GM12891 (cell line): Measurements from ENCODE around the gene ZBTB33.

ENCODE experiments used
- DNase-seq: peaks from one replicate; pipeline ENCODE4 v3.0.0; 2011; ENCODE audit warnings: low spot score; ENCODE audit not compliant: insufficient read length
- FAIRE-seq: peaks from 2 replicates; lab custom pipeline; 2011; peaks lifted over from hg19 to GRCh38; lab: Jason Lieb, UNC
- PAX5 ChIP-seq: IDR thresholded peaks from 2 replicates; pipeline ENCODE4 v1.6.1; 2011; ENCODE audit warnings: low read length, moderate library complexity, mild to moderate bottlenecking; ENCODE audit not compliant: insufficient read depth, severe bottlenecking
- POLR2A ChIP-seq: IDR thresholded peaks from 2 replicates; pipeline ENCODE4 v1.6.1; 2011; ENCODE audit warnings: low read depth, low read length, control low read depth
- POLR2AphosphoS5 ChIP-seq: IDR thresholded peaks from 2 replicates; pipeline ENCODE4 v1.6.1; 2011; ENCODE audit warnings: low read depth, low read length, control low read depth
- POU2F2 ChIP-seq: IDR thresholded peaks from 2 replicates; pipeline ENCODE4 v1.6.1; 2011; ENCODE audit warnings: low read depth, mild to moderate bottlenecking, control low read depth, low read length, moderate library complexity
- SPI1 ChIP-seq: IDR thresholded peaks from 2 replicates; pipeline ENCODE4 v1.6.1; 2011; ENCODE audit warnings: low read depth, low read length, control low read depth
- TAF1 ChIP-seq: IDR thresholded peaks from 2 replicates; pipeline ENCODE4 v1.6.1; 2011; ENCODE audit warnings: low read depth, low read length, control low read depth

ZBTB33 gene

GRCh38 chrX:120269373-120270035 is 18.9 kb downstream of the ZBTB33 start:
- no peak for DNase-seq
- TF ChIP-seq POLR2A: no peak
- peak; percentile 23 for FAIRE-seq

GRCh38 chrX:120270567-120270966 is 20.0 kb downstream of the ZBTB33 start:
- no peak for TF ChIP-seq SPI1
- TF ChIP-seq POLR2AphosphoS5: no peak
- no peak for TF ChIP-seq POLR2A
- TF ChIP-seq POU2F2: no peak
- DNase-seq (no peak), FAIRE-seq (no peak)

DNA sequence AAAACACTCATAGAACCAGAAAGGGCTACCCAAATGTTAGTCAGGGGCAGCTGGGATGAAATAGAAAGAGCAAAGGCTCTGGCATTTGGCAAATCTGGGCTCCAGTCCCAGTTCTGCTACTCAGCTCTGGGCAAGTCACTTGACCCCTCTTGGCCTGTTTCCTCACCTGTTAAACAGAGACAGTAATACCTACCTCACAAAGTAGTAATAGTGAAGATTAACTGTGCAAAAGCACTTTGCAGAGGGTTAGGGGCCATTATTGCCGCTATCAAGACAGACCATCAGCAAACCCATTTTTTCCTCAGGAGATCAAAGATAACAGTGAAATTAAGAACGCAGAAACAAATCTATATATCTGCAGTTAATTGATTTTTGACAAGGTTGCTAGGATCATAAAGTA is 20.6 kb downstream of the ZBTB33 start:
- DNase-seq: no peak
- no peak for FAIRE-seq
- TF ChIP-seq TAF1: no peak
- no peak for TF ChIP-seq POU2F2
- TF ChIP-seq SPI1: no peak
- no peak for TF ChIP-seq POLR2A
- TF ChIP-seq PAX5: no peak
- no peak for TF ChIP-seq POLR2AphosphoS5

- FAIRE-seq (no peak), DNase-seq (no peak)
- TF ChIP-seq POLR2A (no peak), POLR2AphosphoS5 (no peak), PAX5 (no peak), SPI1 (no peak), TAF1 (no peak), POU2F2 (no peak)
Measured at GRCh38 chrX:120274145-120274544, 23.5 kb downstream of the ZBTB33 start.

GRCh38 chrX:120274958-120275357 is 24.3 kb downstream of the ZBTB33 start:
- FAIRE-seq: no peak
- TF ChIP-seq TAF1 (no peak), POU2F2 (no peak), POLR2A (no peak), PAX5 (no peak)

GRCh38 chrX:120281021-120281624 is 30.5 kb downstream of the ZBTB33 start:
- TF ChIP-seq PAX5 (no peak), SPI1 (no peak), POLR2AphosphoS5 (no peak), POLR2A (no peak), TAF1 (no peak), POU2F2 (no peak)
- no peak for DNase-seq
- FAIRE-seq: no peak

More at GRCh38 chrX:120274958-120275357, 24.3 kb downstream of the ZBTB33 start:
- no peak for DNase-seq

DNA sequence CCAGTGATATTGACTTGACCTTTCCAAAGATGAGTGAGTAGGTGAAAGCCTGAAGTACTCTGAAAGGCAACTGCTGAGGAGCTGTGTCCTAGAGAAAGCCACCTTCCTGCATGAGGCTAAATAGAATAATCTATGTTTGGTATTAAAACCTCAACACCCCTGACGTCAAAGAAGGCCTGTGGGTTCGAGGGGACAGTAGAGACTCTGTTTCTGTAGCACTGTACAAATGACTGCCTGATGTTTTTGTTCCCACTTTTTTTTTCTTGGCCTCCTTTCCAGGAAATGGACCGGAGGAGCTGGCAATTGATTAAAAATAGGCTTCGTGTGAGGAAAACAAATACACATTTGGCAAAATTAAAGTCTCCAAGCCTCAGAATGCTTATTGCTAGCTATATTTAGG is 31.1 kb downstream of the ZBTB33 start:
- no peak for TF ChIP-seq SPI1
- TF ChIP-seq TAF1: no peak
- no peak for TF ChIP-seq PAX5
- no peak for TF ChIP-seq POLR2A
- no peak for TF ChIP-seq POU2F2
- no peak for TF ChIP-seq POLR2AphosphoS5
- DNase-seq (no peak), FAIRE-seq (no peak)

DNA sequence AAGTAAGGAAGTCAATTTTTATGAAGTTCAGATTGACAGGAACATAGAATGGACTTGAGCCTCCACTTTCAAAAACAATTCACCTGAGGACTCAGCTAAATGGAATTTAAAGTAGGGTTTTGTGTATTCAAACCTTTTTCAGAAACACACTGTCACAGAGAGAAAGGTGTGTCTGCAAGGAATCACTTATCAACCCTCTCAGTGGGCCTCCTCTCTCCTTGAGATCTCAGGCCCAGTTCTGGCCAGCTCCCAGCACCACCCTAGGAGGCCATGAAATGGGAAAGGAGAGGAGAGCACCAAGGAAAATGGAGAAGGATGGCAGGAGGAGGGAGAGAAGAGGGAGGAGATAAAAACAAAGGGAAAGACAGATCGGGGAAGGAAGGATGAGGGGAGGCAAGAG is 32.1 kb downstream of the ZBTB33 start:
- DNase-seq (no peak), FAIRE-seq (no peak)
- no peak for TF ChIP-seq POLR2A
- no peak for TF ChIP-seq POLR2AphosphoS5
- no peak for TF ChIP-seq PAX5
- TF ChIP-seq TAF1: no peak
- no peak for TF ChIP-seq POU2F2
- TF ChIP-seq SPI1: no peak

- TF ChIP-seq POU2F2: no peak
- TF ChIP-seq POLR2A: no peak
- TF ChIP-seq POLR2AphosphoS5: no peak
- TF ChIP-seq TAF1: no peak
- TF ChIP-seq SPI1: 0 out of 2 replicates have a peak, but pooled peaks have one; percentile 26
- no peak for TF ChIP-seq PAX5
- DNase-seq: no peak
- FAIRE-seq: peak; percentile 33
Measured at GRCh38 chrX:120286733-120287512, 36.3 kb downstream of the ZBTB33 start.

GRCh38 chrX:120287513-120288112 is 37.0 kb downstream of the ZBTB33 start:
- TF ChIP-seq POLR2A: no peak
- TF ChIP-seq POU2F2: no peak
- TF ChIP-seq PAX5: no peak
- no peak for TF ChIP-seq SPI1
- TF ChIP-seq POLR2AphosphoS5: no peak
- no peak for TF ChIP-seq TAF1
- FAIRE-seq (no peak), DNase-seq (no peak)
